HFFc6 (cell line): ENCODE measurements around the gene PLEKHJ1. TPM values are rescaled to one million over a fixed set of nuclear protein-coding genes. Genes with fewer than 3 reads are reported as not detected.

Experiments
- DNase-seq: peaks from one replicate; pipeline ENCODE4 v3.0.0-alpha.2; 2018
- H3K27ac Mint-ChIP-seq: 2 replicates; pipeline ENCODE4 v1.8.0; 2020; ENCODE audit warnings: mild to moderate bottlenecking, mixed read lengths
- H3K27me3 Mint-ChIP-seq: 2 replicates; pipeline ENCODE4 v1.8.0; 2021; ENCODE audit warnings: mild to moderate bottlenecking, moderate library complexity, mixed read lengths; ENCODE audit not compliant: insufficient read depth
- H3K36me3 Mint-ChIP-seq: 2 replicates; pipeline ENCODE4 v1.8.0; 2021; ENCODE audit warnings: low read depth, mixed read lengths
- H3K4me1 Mint-ChIP-seq: 2 replicates; pipeline ENCODE4 v1.8.0; 2020; ENCODE audit warnings: low read depth, mixed read lengths
- H3K4me3 Mint-ChIP-seq: 2 replicates; pipeline ENCODE4 v1.8.0; 2020; ENCODE audit warnings: mild to moderate bottlenecking, moderate library complexity, mixed read lengths
- H3K9me3 Mint-ChIP-seq: 2 replicates; pipeline ENCODE4 v1.8.0; 2020; ENCODE audit warnings: mild to moderate bottlenecking, mixed read lengths
- CTCF ChIP-seq: fragments of 200-600 bp; sonication (generic); IDR thresholded peaks from 2 replicates; pipeline ENCODE4 v1.5.0; 2021; ENCODE audit warnings: antibody characterized with exemption, mild to moderate bottlenecking
- total RNA-seq, 6 experiments: library from RNA; stranded (reverse); fragmentation: NEBNext Ultra II Directional; extraction: Animal tissue kit (Norgen Biotek cat#: 25700); gene quantifications; 2 replicates in 1 of 6; 3 replicates in 5 of 6; pipeline ENCODE4 v1.2.3, GENCODE V29; 2021

PLEKHJ1 gene
- total RNA-seq, 6 experiments from 2014 or later, result 45.9 to 57.3 (median 50.2) TPM

GRCh38 chr19:2248136-2249009, 12.2 kb upstream of the PLEKHJ1 start:
- Mint-ChIP-seq H3K9me3 (no peaks in the 10 kb centered on the region), H3K27ac (no peak overlapping the region), H3K4me1 (no peaks in the 10 kb centered on the region), H3K36me3 (no peaks in the 10 kb centered on the region), H3K27me3 (peaks cover 7% of the 10 kb centered on the region), H3K4me3 (no peak overlapping the region)
- TF ChIP-seq CTCF, result no peak
- DNase-seq, result no peak

GRCh38 chr19:2247433-2248101, 11.4 kb upstream of the PLEKHJ1 start:
- Mint-ChIP-seq H3K9me3 (no peaks in the 10 kb centered on the region), H3K27me3 (peaks cover 6% of the 10 kb centered on the region), H3K27ac (no peak overlapping the region), H3K4me3 (no peak overlapping the region), H3K36me3 (no peaks in the 10 kb centered on the region), H3K4me1 (peaks cover 4% of the 10 kb centered on the region)
- no peak for DNase-seq
- no peak for TF ChIP-seq CTCF

- no peak overlapping the region for H3K27ac Mint-ChIP-seq
- no peak overlapping the region for H3K4me3 Mint-ChIP-seq
- H3K36me3 Mint-ChIP-seq, result no peaks in the 10 kb centered on the region
- no peak for TF ChIP-seq CTCF
- H3K27me3 Mint-ChIP-seq, result peaks cover 3% of the 10 kb centered on the region; the same call in 1 of the 2 replicates
- no peaks in the 10 kb centered on the region for H3K9me3 Mint-ChIP-seq
- peaks cover 9% of the 10 kb centered on the region for H3K4me1 Mint-ChIP-seq
- DNase-seq, result peak; percentile 37
Measured at GRCh38 chr19:2246801-2247361, 10.8 kb upstream of the PLEKHJ1 start.

GRCh38 chr19:2246014-2246620, 10.0 kb upstream of the PLEKHJ1 start:
- no peak overlapping the region for H3K27ac Mint-ChIP-seq

More at GRCh38 chr19:2246014-2246620, 10.0 kb upstream of the PLEKHJ1 start:
- TF ChIP-seq CTCF, result no peak
- Mint-ChIP-seq H3K4me1 (peaks cover 16% of the 10 kb centered on the region), H3K36me3 (no peaks in the 10 kb centered on the region), H3K9me3 (no peaks in the 10 kb centered on the region), H3K27me3 (peaks cover 3% of the 10 kb centered on the region; the same call in 1 of the 2 replicates), H3K4me3 (no peak overlapping the region)
- no peak for DNase-seq
